Neural crest cell (in vitro differentiated cells): ENCODE measurements around the gene LRRTM2. TPM values are rescaled to one million over a fixed set of nuclear protein-coding genes. Genes with fewer than 3 reads are reported as not detected.

Experiments used
- DNase-seq: peaks from one replicate; pipeline ENCODE4 v3.0.0; 2021; ENCODE audit warnings: low read depth, mixed read lengths, low spot score
- H3K27ac Mint-ChIP-seq: one replicate; pipeline ENCODE4 v1.8.0; 2021; ENCODE audit warnings: mild to moderate bottlenecking, mixed read lengths; ENCODE audit not compliant: unreplicated experiment
- H3K27me3 Mint-ChIP-seq: 2 replicates; pipeline ENCODE4 v1.8.0; 2021; ENCODE audit warnings: low read depth, mild to moderate bottlenecking, mixed read lengths
- H3K36me3 Mint-ChIP-seq: 2 replicates; pipeline ENCODE4 v1.8.0; 2021; ENCODE audit warnings: low read depth, mild to moderate bottlenecking, mixed read lengths
- H3K4me1 Mint-ChIP-seq: 2 replicates; pipeline ENCODE4 v1.8.0; 2021; ENCODE audit warnings: mixed read lengths
- H3K4me3 Mint-ChIP-seq: one replicate; pipeline ENCODE4 v1.8.0; 2021; ENCODE audit warnings: mild to moderate bottlenecking, mixed read lengths
- H3K9me3 Mint-ChIP-seq: 2 replicates; pipeline ENCODE4 v1.8.0; 2021; ENCODE audit warnings: mixed read lengths
- CTCF ChIP-seq: fragments of 200-600 bp; sonication (generic); conservative IDR thresholded peaks from 2 replicates; pipeline ENCODE4 v1.5.0; 2021; ENCODE audit warnings: antibody characterized with exemption, mild to moderate bottlenecking
- total RNA-seq: library from RNA; stranded (reverse); gene quantifications from 2 replicates; pipeline ENCODE4 v1.2.1, GENCODE V29; 2021

Gene LRRTM2
- total RNA-seq, 1 donor from 2014 or later: 0.84 TPM

GRCh38 chr5:138849882-138850281 lies 25.3 kb downstream of the LRRTM2 start:
- H3K9me3 Mint-ChIP-seq: no peaks in the 10 kb centered on the region
- no peak overlapping the region for H3K27ac Mint-ChIP-seq
- no peak for DNase-seq
- no peaks in the 10 kb centered on the region for H3K27me3 Mint-ChIP-seq
- no peak for TF ChIP-seq CTCF
- H3K4me3 Mint-ChIP-seq: no peak overlapping the region
- no peaks in the 10 kb centered on the region for H3K36me3 Mint-ChIP-seq
- peaks cover 8% of the 10 kb centered on the region for H3K4me1 Mint-ChIP-seq

- no peaks in the 10 kb centered on the region for H3K36me3 Mint-ChIP-seq
- no peak for DNase-seq
- H3K4me1 Mint-ChIP-seq: peaks cover 13% of the 10 kb centered on the region
- no peak overlapping the region for H3K4me3 Mint-ChIP-seq
- no peak for TF ChIP-seq CTCF
- H3K27me3 Mint-ChIP-seq: no peaks in the 10 kb centered on the region
- peak overlapping the region; percentile 83 for H3K27ac Mint-ChIP-seq
- H3K9me3 Mint-ChIP-seq: no peaks in the 10 kb centered on the region
Measured at GRCh38 chr5:138849439-138849838, 25.7 kb downstream of the LRRTM2 start.

- H3K4me3 Mint-ChIP-seq: no peak overlapping the region
- TF ChIP-seq CTCF: no peak
- peaks cover 21% of the 10 kb centered on the region for H3K4me1 Mint-ChIP-seq
- peaks cover 2% of the 10 kb centered on the region for H3K9me3 Mint-ChIP-seq
- DNase-seq: no peak
- no peaks in the 10 kb centered on the region for H3K27me3 Mint-ChIP-seq
- no peaks in the 10 kb centered on the region for H3K36me3 Mint-ChIP-seq
- H3K27ac Mint-ChIP-seq: no peak overlapping the region
Measured at GRCh38 chr5:138844812-138845513, 30.2 kb downstream of the LRRTM2 start.

- no peak for TF ChIP-seq CTCF
- Mint-ChIP-seq H3K36me3 (no peaks in the 10 kb centered on the region), H3K27me3 (no peaks in the 10 kb centered on the region), H3K9me3 (peaks cover 2% of the 10 kb centered on the region), H3K27ac (no peak overlapping the region), H3K4me3 (no peak overlapping the region), H3K4me1 (peaks cover 26% of the 10 kb centered on the region)
- DNase-seq: no peak
Measured at GRCh38 chr5:138844125-138844461, 31.0 kb downstream of the LRRTM2 start.

GRCh38 chr5:138843316-138844124 lies 31.6 kb downstream of the LRRTM2 start:
- Mint-ChIP-seq H3K4me3 (peak overlapping the region; percentile 1), H3K9me3 (peaks cover 2% of the 10 kb centered on the region), H3K27me3 (no peaks in the 10 kb centered on the region), H3K27ac (no peak overlapping the region), H3K4me1 (peaks cover 26% of the 10 kb centered on the region), H3K36me3 (no peaks in the 10 kb centered on the region)
- DNase-seq: no peak
- TF ChIP-seq CTCF: no peak
